ENCODE results near the gene PHRF1. TPM values are rescaled to one million over a fixed set of nuclear protein-coding genes. Genes with fewer than 3 reads are reported as not detected.

The PHRF1 gene
- polyA plus RNA-seq, 1 donor = 40.5 TPM

DNA sequence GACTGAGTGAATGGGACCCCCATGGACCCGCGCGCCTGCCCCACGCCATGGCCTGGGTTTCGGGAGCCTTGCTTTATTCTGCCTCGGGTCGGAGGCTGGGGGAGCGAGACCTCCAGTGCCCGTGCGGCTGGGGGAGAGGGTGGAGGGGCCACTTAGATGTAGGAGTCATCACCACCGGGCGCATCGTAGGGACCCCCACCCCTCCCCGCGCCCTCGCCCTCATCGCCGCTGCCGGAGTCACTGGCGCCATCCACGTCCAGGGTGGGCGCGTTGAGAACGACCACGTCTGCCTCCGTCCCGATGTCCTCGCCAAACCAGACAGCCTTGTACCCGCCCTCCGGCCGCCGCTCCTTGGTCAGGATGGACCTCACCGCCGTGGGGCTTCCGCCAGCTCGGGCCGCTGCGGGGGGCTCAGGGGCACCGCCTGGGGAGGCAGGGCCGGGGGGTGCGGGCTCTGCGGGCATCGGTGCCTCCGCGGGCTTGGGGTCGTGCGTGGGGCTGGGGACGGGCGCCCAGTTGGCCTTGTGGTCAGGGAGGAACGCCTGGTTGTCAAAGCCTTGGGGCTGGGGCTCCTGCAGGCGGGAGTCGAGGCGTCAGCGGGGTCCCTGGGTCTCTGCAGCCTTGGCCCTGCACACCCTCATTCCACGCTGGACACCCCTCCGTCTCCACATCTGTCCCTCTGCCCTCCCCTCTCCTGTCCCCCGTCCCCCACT is 41.1 kb downstream of the PHRF1 start:
- no peak overlapping the region for H3K4me3 ChIP-seq (ENCODE audit: low read length)
- H3K36me3 ChIP-seq (ENCODE audit: control insufficient read depth, insufficient read depth, low read length) = peaks cover 53% of the 10 kb centered on the region
- H3K27ac ChIP-seq (ENCODE audit: low read length) = no peak overlapping the region
- H3K4me1 ChIP-seq (ENCODE audit: control insufficient read depth, insufficient read depth, low read length) = peaks cover 35% of the 10 kb centered on the region
- H3K9me3 ChIP-seq (ENCODE audit: control insufficient read depth, low read depth, low read length) = peaks cover 6% of the 10 kb centered on the region
- no peak for DNase-seq
- no CpG with 5 or more reads among the region's 57 CpGs for WGBS (ENCODE audit: insufficient coverage, low lambda C conversion rate)
- H3K27me3 ChIP-seq (ENCODE audit: control insufficient read depth, insufficient read depth, low read length) = no peaks in the 10 kb centered on the region

GRCh38 chr11:617912-618682 is 41.8 kb downstream of the PHRF1 start:
- DNase-seq = no peak
- no CpG with 5 or more reads among the region's 25 CpGs for WGBS (ENCODE audit: insufficient coverage, low lambda C conversion rate)
- Histone ChIP-seq H3K27ac (ENCODE audit: low read length) (no peak overlapping the region), H3K36me3 (ENCODE audit: control insufficient read depth, insufficient read depth, low read length) (peaks cover 50% of the 10 kb centered on the region), H3K9me3 (ENCODE audit: control insufficient read depth, low read depth, low read length) (peaks cover 2% of the 10 kb centered on the region), H3K4me3 (ENCODE audit: low read length) (no peak overlapping the region), H3K27me3 (ENCODE audit: control insufficient read depth, insufficient read depth, low read length) (no peaks in the 10 kb centered on the region), H3K4me1 (ENCODE audit: control insufficient read depth, insufficient read depth, low read length) (peaks cover 33% of the 10 kb centered on the region)

DNA sequence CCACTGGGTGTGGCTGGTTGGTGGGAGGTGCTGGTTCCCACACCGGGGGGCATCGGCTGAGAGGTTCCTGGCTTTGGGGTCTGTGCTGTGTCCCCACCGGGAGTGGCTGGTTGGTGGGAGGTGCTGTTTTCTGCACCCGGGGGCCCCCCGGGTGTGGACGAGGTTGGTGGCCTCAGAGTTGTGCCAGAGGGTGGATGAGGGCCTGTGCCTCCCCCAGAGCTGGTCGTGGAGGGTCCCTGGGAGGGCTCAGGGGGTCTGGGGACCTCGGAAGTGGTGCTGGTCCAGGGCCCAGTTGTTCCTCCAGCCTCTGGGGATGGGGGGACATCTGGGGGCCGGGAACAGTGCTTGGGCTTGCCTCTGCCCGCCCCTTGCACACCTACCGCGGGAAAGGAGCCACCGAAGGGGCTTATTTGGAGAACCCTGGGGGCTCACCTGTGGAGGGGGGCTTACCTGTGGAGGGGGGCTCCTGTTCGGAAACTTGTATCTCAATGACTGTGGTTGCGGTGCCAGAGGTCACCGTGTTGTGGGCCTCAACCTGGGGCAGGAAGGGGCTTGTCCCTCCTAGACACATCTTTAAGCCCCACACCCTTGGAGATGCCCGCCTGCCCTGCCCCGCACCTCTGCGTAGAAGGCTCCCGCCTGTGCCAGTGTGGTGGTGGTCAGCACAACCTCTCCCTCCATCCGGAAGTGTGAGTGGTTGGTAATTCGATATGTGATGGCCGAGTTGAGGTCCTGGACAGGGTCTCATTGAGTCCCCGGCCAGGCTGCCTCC is 42.8 kb downstream of the PHRF1 start:
- no peaks in the 10 kb centered on the region for H3K27me3 ChIP-seq (ENCODE audit: control insufficient read depth, insufficient read depth, low read length)
- H3K4me1 ChIP-seq (ENCODE audit: control insufficient read depth, insufficient read depth, low read length) = peaks cover 28% of the 10 kb centered on the region
- WGBS (ENCODE audit: insufficient coverage, low lambda C conversion rate) = no CpG with 5 or more reads among the region's 24 CpGs
- no peak overlapping the region for H3K27ac ChIP-seq (ENCODE audit: low read length)
- no peak for DNase-seq
- no peaks in the 10 kb centered on the region for H3K9me3 ChIP-seq (ENCODE audit: control insufficient read depth, low read depth, low read length)
- no peak overlapping the region for H3K4me3 ChIP-seq (ENCODE audit: low read length)
- peaks cover 52% of the 10 kb centered on the region for H3K36me3 ChIP-seq (ENCODE audit: control insufficient read depth, insufficient read depth, low read length)

- no peak overlapping the region for H3K4me3 ChIP-seq (ENCODE audit: low read length)
- H3K27me3 ChIP-seq (ENCODE audit: control insufficient read depth, insufficient read depth, low read length) = no peaks in the 10 kb centered on the region
- peaks cover 47% of the 10 kb centered on the region for H3K36me3 ChIP-seq (ENCODE audit: control insufficient read depth, insufficient read depth, low read length)
- WGBS (ENCODE audit: insufficient coverage, low lambda C conversion rate) = no CpG with 5 or more reads among the region's 22 CpGs
- H3K4me1 ChIP-seq (ENCODE audit: control insufficient read depth, insufficient read depth, low read length) = peaks cover 22% of the 10 kb centered on the region
- no peak overlapping the region for H3K27ac ChIP-seq (ENCODE audit: low read length)
- DNase-seq = no peak
- no peaks in the 10 kb centered on the region for H3K9me3 ChIP-seq (ENCODE audit: control insufficient read depth, low read depth, low read length)
These were observed 43.4 kb downstream of the PHRF1 start for GRCh38 chr11:619628-620050.

- Histone ChIP-seq H3K9me3 (ENCODE audit: control insufficient read depth, low read depth, low read length) (no peaks in the 10 kb centered on the region), H3K27me3 (ENCODE audit: control insufficient read depth, insufficient read depth, low read length) (no peaks in the 10 kb centered on the region), H3K36me3 (ENCODE audit: control insufficient read depth, insufficient read depth, low read length) (peaks cover 46% of the 10 kb centered on the region), H3K27ac (ENCODE audit: low read length) (no peak overlapping the region), H3K4me1 (ENCODE audit: control insufficient read depth, insufficient read depth, low read length) (peaks cover 19% of the 10 kb centered on the region), H3K4me3 (ENCODE audit: low read length) (no peak overlapping the region)
- DNase-seq = no peak
- no CpG with 5 or more reads among the region's 13 CpGs for WGBS (ENCODE audit: insufficient coverage, low lambda C conversion rate)
These were observed 43.9 kb downstream of the PHRF1 start for GRCh38 chr11:620201-620600.

DNA sequence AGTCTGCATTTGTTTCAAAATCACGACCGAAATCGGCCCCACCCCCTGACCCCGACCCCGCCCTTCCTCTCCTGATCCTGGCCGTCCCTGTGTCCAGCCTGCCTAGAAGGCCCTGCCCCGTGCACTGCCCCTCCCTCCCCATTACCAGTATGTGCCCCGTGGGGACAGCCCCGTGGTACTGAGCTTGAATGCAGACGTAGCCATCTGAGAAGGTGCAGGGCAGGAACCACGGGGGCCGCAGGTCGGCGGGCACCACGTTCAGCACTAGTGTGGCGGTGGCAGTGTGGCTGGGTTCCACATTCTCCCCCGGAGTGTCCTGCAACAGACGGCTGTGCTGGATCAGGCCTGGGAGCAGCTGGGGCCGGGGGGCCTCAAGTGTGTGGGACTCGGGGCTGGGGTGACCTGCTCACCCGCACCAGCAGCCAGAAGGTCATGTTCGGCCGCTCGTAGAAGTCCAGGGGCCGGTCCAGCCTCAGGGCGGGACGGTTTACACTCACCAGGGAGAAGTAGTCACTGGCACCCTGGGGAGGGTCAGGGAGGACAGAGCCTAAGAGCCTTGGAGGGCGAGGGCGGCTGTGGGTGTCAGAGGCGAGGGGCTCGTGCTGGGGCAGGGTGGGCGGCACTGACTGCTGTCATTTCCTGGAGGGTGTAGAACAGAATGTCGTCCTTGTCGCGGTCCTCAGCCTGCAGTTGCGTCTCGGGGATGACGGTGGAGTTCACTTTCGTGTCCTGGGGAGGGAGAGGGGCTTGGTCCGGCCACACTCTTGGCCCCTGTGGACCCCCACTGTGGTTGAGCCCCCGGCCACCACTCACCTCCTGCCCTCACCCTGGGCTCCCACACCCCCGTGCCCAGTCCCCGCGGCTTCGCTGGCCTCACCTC is 44.9 kb downstream of the PHRF1 start:
- Histone ChIP-seq H3K36me3 (ENCODE audit: control insufficient read depth, insufficient read depth, low read length) (peaks cover 46% of the 10 kb centered on the region), H3K27ac (ENCODE audit: low read length) (no peak overlapping the region), H3K4me3 (ENCODE audit: low read length) (no peak overlapping the region), H3K27me3 (ENCODE audit: control insufficient read depth, insufficient read depth, low read length) (peaks cover 2% of the 10 kb centered on the region), H3K4me1 (ENCODE audit: control insufficient read depth, insufficient read depth, low read length) (peaks cover 25% of the 10 kb centered on the region), H3K9me3 (ENCODE audit: control insufficient read depth, low read depth, low read length) (no peaks in the 10 kb centered on the region)
- no peak for DNase-seq
- WGBS (ENCODE audit: insufficient coverage, low lambda C conversion rate) = 95% methylated on average over 4 of the region's 45 CpGs

DNA sequence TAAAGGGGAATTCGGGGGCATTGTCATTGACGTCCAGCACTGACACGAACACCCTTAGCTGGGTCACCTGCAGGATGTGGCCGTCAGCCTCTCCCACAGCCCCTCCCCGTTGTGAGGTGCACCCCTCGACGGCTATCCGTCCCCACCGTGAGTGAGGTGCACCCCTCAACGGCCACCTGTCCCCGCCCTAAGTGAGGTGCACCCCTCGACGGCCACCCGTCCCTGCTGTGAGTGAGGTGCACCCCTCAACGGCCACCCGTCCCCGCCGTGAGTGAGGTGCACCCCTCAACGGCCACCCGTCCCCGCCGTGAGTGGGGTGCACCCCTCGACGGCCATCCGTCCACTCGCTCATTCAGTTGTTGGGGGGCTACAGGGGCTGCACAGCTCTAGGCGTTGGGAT is 45.6 kb downstream of the PHRF1 start:
- WGBS (ENCODE audit: insufficient coverage, low lambda C conversion rate) = no CpG with 5 or more reads among the region's 27 CpGs
- no peak for DNase-seq
- H3K27me3 ChIP-seq (ENCODE audit: control insufficient read depth, insufficient read depth, low read length) = peaks cover 6% of the 10 kb centered on the region
- H3K36me3 ChIP-seq (ENCODE audit: control insufficient read depth, insufficient read depth, low read length) = peaks cover 46% of the 10 kb centered on the region
- peaks cover 4% of the 10 kb centered on the region for H3K9me3 ChIP-seq (ENCODE audit: control insufficient read depth, low read depth, low read length)
- no peak overlapping the region for H3K27ac ChIP-seq (ENCODE audit: low read length)
- peaks cover 28% of the 10 kb centered on the region for H3K4me1 ChIP-seq (ENCODE audit: control insufficient read depth, insufficient read depth, low read length)
- no peak overlapping the region for H3K4me3 ChIP-seq (ENCODE audit: low read length)

- H3K27ac ChIP-seq (ENCODE audit: low read length) = peak overlapping the region; percentile 96
- peaks cover 11% of the 10 kb centered on the region for H3K9me3 ChIP-seq (ENCODE audit: control insufficient read depth, low read depth, low read length)
- H3K4me3 ChIP-seq (ENCODE audit: low read length) = peak overlapping the region; percentile 73
- DNase-seq = no peak
- peaks cover 40% of the 10 kb centered on the region for H3K36me3 ChIP-seq (ENCODE audit: control insufficient read depth, insufficient read depth, low read length)
- H3K27me3 ChIP-seq (ENCODE audit: control insufficient read depth, insufficient read depth, low read length) = peaks cover 6% of the 10 kb centered on the region
- peaks cover 28% of the 10 kb centered on the region for H3K4me1 ChIP-seq (ENCODE audit: control insufficient read depth, insufficient read depth, low read length)
- no CpG with 5 or more reads among the region's 15 CpGs for WGBS (ENCODE audit: insufficient coverage, low lambda C conversion rate)
These were observed 47.1 kb downstream of the PHRF1 start for GRCh38 chr11:623349-623869.

- peaks cover 11% of the 10 kb centered on the region for H3K9me3 ChIP-seq (ENCODE audit: control insufficient read depth, low read depth, low read length)
- peak overlapping the region; percentile 73 for H3K4me3 ChIP-seq (ENCODE audit: low read length)
- WGBS (ENCODE audit: insufficient coverage, low lambda C conversion rate) = no CpG with 5 or more reads among the region's 25 CpGs
- peaks cover 28% of the 10 kb centered on the region for H3K4me1 ChIP-seq (ENCODE audit: control insufficient read depth, insufficient read depth, low read length)
- H3K27ac ChIP-seq (ENCODE audit: low read length) = peak overlapping the region; percentile 96
- DNase-seq = peak; percentile 79 to 86
- H3K36me3 ChIP-seq (ENCODE audit: control insufficient read depth, insufficient read depth, low read length) = peaks cover 32% of the 10 kb centered on the region
- H3K27me3 ChIP-seq (ENCODE audit: control insufficient read depth, insufficient read depth, low read length) = peaks cover 6% of the 10 kb centered on the region
These were observed 47.9 kb downstream of the PHRF1 start for GRCh38 chr11:623999-624704.

Data from large intestine (tissue), 3 donors.